T-cell (primary cell): Measurements from ENCODE around the gene SKAP2. TPM values are rescaled to one million over a fixed set of nuclear protein-coding genes. Genes with fewer than 3 reads are reported as not detected.

Experiments used
- ATAC-seq, 4 experiments: fragments of 200-7000 bp in 3 of 4; fragments of 150-1000 bp in 1 of 4; cut with Tn5 transposase; replicated peaks in 1 of 4; 1 replicate in 3 of 4; 2 replicates in 1 of 4; pipeline ENCODE4 v1.10.0; 2021; ENCODE audit warnings: moderate library complexity in 3 of 4, mild to moderate bottlenecking in 2 of 4, moderate number of reproducible peaks in 1 of 4
- CTCF ChIA-PET, 2 donors: fragments of 300-600 bp; sonication (Branson Sonifier 250); formaldehyde crosslinking; loops; one replicate each; lab custom pipeline; 2022; ENCODE audit warnings: antibody characterized with exemption in 2 of 2; lab: Charles Lee
- POLR2A ChIA-PET, 2 donors: fragments of 300-600 bp; sonication (Branson Sonifier 250); formaldehyde crosslinking; loops; one replicate each; lab custom pipeline; 2022; ENCODE audit warnings: antibody characterized with exemption in 2 of 2; lab: Charles Lee
- DNase-seq, 35 experiments: peaks; one replicate each; pipeline versions ENCODE4 v3.0.0 to v3.0.0-alpha.2; 2013 to 2023
- H3K27ac ChIP-seq: one replicate; pipeline ENCODE4 v1.5.1; 2013; ENCODE audit warnings: low read length
- H3K27me3 ChIP-seq, 2 experiments: replicated peaks in 1 of 2; 1 replicate in 1 of 2; 2 replicates in 1 of 2; pipeline versions ENCODE4 v1.6.1 to v1.7.0; 2013; ENCODE audit warnings: low read length in 1 of 2, mixed read lengths in 1 of 2; ENCODE audit not compliant: control insufficient read depth in 2 of 2, insufficient read depth in 2 of 2; ENCODE audit errors: extremely low read depth in 1 of 2
- H3K36me3 ChIP-seq, 2 donors: 1 replicate in 1 of 2; 2 replicates in 1 of 2; pipeline versions ENCODE4 v1.6.1 to v1.7.0; 2013; ENCODE audit warnings: low read length in 1 of 2; ENCODE audit not compliant: control insufficient read depth in 2 of 2, insufficient read depth in 1 of 2; ENCODE audit errors: extremely low read depth in 1 of 2
- H3K4me1 ChIP-seq, 2 experiments: 1 replicate in 1 of 2; 2 replicates in 1 of 2; pipeline versions ENCODE4 v1.6.1 to v1.7.0; 2013; ENCODE audit warnings: low read length in 2 of 2, mixed read lengths in 1 of 2; ENCODE audit not compliant: insufficient read depth in 2 of 2, control insufficient read depth in 1 of 2; ENCODE audit errors: extremely low read depth in 1 of 2
- H3K4me3 ChIP-seq, 2 donors: 1 replicate in 1 of 2; 2 replicates in 1 of 2; pipeline versions ENCODE4 v1.5.1 to v1.7.0; 2013; ENCODE audit warnings: mild to moderate bottlenecking in 2 of 2, low read length in 1 of 2, moderate library complexity in 1 of 2; ENCODE audit not compliant: control insufficient read depth in 1 of 2; ENCODE audit errors: extremely low read depth in 1 of 2
- H3K9me3 ChIP-seq: 2 replicates; pipeline ENCODE4 v1.7.0; 2013
- H3K27ac Mint-ChIP-seq, 2 donors: one replicate each; pipeline ENCODE4 v1.8.0; 2020 to 2021; ENCODE audit warnings: mild to moderate bottlenecking in 2 of 2, mixed read lengths in 2 of 2
- H3K27me3 Mint-ChIP-seq, 2 donors: one replicate each; pipeline ENCODE4 v1.8.0; 2021 to 2022; ENCODE audit warnings: mixed read lengths in 2 of 2
- H3K36me3 Mint-ChIP-seq: one replicate; pipeline ENCODE4 v1.8.0; 2021; ENCODE audit warnings: mixed read lengths
- H3K4me1 Mint-ChIP-seq, 3 donors: one replicate each; pipeline ENCODE4 v1.8.0; 2020 to 2022; ENCODE audit warnings: mixed read lengths in 3 of 3, mild to moderate bottlenecking in 1 of 3
- H3K4me3 Mint-ChIP-seq, 3 donors: one replicate each; pipeline ENCODE4 v1.8.0; 2020 to 2022; ENCODE audit warnings: mild to moderate bottlenecking in 3 of 3, mixed read lengths in 3 of 3, moderate library complexity in 3 of 3
- H3K9me3 Mint-ChIP-seq, 3 donors: one replicate each; pipeline ENCODE4 v1.8.0; 2020 to 2022; ENCODE audit warnings: mixed read lengths in 3 of 3
- WGBS: methylation state at CpG from one replicate; pipeline ENCODE4 v1.1.5; 2013; ENCODE audit warnings: missing lambda C conversion rate; ENCODE audit not compliant: insufficient coverage; 5-methylcytosine and 5-hydroxymethylcytosine counted together
- total RNA-seq, 35 experiments: library from RNA in 6 of 35; stranded (reverse) in 6 of 35; fragments of 120-200 nt in 1 of 35; gene quantifications; one replicate each; pipeline versions ENCODE4 v1.2.1 to v1.2.4 and lab custom pipeline; 2013 to 2026

Gene SKAP2
- total RNA-seq, 5 donors from 2014 or later (not counting 1 experiment from before 2014, with no cell fraction given) = 4.8 to 8.9 (median 7.7) TPM

DNA sequence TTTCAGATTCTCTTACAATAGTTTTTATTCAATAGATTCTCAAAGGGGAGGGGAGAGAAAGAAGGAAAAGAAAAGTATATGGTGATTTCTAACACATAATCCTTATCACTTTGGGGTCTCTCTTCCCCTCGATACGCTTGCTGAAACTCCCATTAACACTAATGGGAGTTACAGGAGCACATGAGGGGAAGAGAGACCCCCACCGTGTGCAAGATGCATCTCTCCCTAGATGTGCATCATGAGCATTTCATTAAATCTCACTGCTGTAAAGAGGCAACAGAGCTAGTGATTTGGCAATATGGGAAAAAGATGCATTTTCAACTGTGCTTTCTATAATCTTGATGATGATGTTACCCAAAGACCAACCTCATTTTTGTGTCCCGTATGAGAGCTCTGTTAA is 177.4 kb downstream of the SKAP2 start:
- H3K9me3 ChIP-seq = no peaks in the 10 kb centered on the region
- ATAC-seq (no peak), DNase-seq (no peak)
- peaks cover 14 to 30% of the 10 kb centered on the region in 2 donors for H3K27me3 Mint-ChIP-seq
- ChIA-PET POLR2A (no interaction called here), CTCF (interaction anchor here (0.5 to 3.1 kb wide), 16 partner anchors 9 to 1708 kb away, joined by 3 to 14 read pairs (median 4); no protein-coding TSS in a partner anchor)
- H3K27ac Mint-ChIP-seq = no peak overlapping the region
- H3K27ac ChIP-seq = no peak overlapping the region
- no peaks in the 10 kb centered on the region for H3K27me3 ChIP-seq
- no peak overlapping the region for H3K4me3 ChIP-seq
- peaks cover 0 to 8% (median 0%) of the 10 kb centered on the region in 3 donors for H3K4me1 Mint-ChIP-seq
- H3K9me3 Mint-ChIP-seq = no peaks in the 10 kb centered on the region
- H3K36me3 Mint-ChIP-seq = no peaks in the 10 kb centered on the region
- WGBS = no CpG with 5 or more reads among the region's 4 CpGs
- H3K36me3 ChIP-seq = no peaks in the 10 kb centered on the region
- no peak overlapping the region for H3K4me3 Mint-ChIP-seq
- no peaks in the 10 kb centered on the region for H3K4me1 ChIP-seq

DNA sequence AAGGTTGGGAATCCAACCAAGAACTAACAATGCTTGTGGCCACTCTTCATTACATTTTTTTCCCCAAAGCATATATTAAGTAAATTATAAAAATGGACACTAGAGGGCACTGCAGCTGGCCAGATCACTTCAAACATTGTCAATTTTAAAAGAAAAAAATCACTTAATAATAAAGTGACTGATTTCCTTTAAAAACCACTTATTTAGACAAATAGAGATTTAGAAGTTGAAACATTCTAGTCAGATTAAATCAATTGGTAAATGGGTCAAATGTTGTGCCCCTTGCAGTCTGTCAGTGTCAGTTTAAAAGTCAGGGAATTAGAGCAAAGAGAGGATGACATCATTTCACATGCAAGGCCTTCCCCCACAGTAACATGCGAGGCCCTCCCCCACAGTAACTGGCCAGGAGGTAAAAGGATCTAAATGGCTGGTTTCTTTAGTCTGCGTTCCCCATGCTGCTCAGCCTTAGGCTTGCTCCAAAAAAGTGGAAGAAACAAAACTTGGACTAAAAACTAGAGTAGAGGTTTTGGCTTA is 177.9 kb downstream of the SKAP2 start:
- Mint-ChIP-seq H3K27ac (no peak overlapping the region), H3K36me3 (no peaks in the 10 kb centered on the region), H3K4me3 (no peak overlapping the region), H3K4me1 (peaks cover 0 to 3% (median 0%) of the 10 kb centered on the region in 3 donors), H3K9me3 (no peaks in the 10 kb centered on the region), H3K27me3 (peaks cover 11 to 28% of the 10 kb centered on the region in 2 donors)
- peak in 2 of 35 experiments; percentile 4 to 63 for DNase-seq
- no peak overlapping the region for H3K4me3 ChIP-seq
- no peaks in the 10 kb centered on the region for H3K9me3 ChIP-seq
- H3K36me3 ChIP-seq = no peaks in the 10 kb centered on the region
- H3K27ac ChIP-seq = no peak overlapping the region
- H3K27me3 ChIP-seq = no peaks in the 10 kb centered on the region
- ATAC-seq = peak in 2 of 4 experiments; percentile 40 to 48
- no CpG with 5 or more reads among the region's 2 CpGs for WGBS
- H3K4me1 ChIP-seq = no peaks in the 10 kb centered on the region
- POLR2A ChIA-PET = no interaction called here
- CTCF ChIA-PET = interaction anchor here (0.5 to 3.1 kb wide), 12 partner anchors 9 to 794 kb away, joined by 3 to 14 read pairs (median 4); no protein-coding TSS in a partner anchor

DNA sequence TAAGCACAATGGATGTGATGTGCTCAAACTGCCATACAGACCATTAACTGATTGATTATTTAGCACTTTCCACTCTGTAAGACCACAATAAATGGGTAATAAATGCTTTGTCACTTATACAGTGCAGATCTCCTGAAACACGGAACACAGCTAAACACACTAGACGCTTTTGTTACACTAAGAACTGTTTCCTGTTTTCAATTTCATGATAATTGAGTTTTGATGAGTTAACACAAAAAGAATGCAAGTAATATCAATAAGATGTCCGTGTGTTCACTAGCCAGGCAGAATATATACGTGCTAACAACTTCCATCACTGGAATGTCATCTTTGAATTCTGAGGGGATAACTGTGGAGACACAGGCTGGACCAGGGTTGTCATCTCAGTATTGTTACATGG is 178.8 kb downstream of the SKAP2 start:
- no CpG with 5 or more reads among the region's 4 CpGs for WGBS
- Histone ChIP-seq H3K36me3 (no peaks in the 10 kb centered on the region), H3K4me3 (no peak overlapping the region), H3K4me1 (no peaks in the 10 kb centered on the region), H3K9me3 (no peaks in the 10 kb centered on the region), H3K27me3 (peaks cover 0 to 4% of the 10 kb centered on the region in 2 experiments), H3K27ac (no peak overlapping the region)
- Mint-ChIP-seq H3K27ac (no peak overlapping the region), H3K27me3 (peaks cover 10 to 28% of the 10 kb centered on the region in 2 donors), H3K9me3 (no peaks in the 10 kb centered on the region), H3K4me3 (no peak overlapping the region), H3K4me1 (no peaks in the 10 kb centered on the region), H3K36me3 (no peaks in the 10 kb centered on the region)
- ATAC-seq (no peak), DNase-seq (no peak)
- ChIA-PET POLR2A (interaction anchor here in 1 of 2 donors (0.6 kb wide), 1 partner anchor 9 kb away, joined by 3 read pairs; no protein-coding TSS in a partner anchor), CTCF (interaction anchor here (0.6 to 0.7 kb wide), 2 partner anchors 18 to 793 kb away, joined by 3 to 6 read pairs; no protein-coding TSS in a partner anchor)

- no peaks in the 10 kb centered on the region for H3K9me3 ChIP-seq
- Mint-ChIP-seq H3K36me3 (no peaks in the 10 kb centered on the region), H3K4me3 (no peak overlapping the region), H3K9me3 (no peaks in the 10 kb centered on the region), H3K27me3 (peaks cover 10 to 31% of the 10 kb centered on the region in 2 donors), H3K4me1 (no peaks in the 10 kb centered on the region), H3K27ac (no peak overlapping the region)
- H3K27ac ChIP-seq = no peak overlapping the region
- H3K4me1 ChIP-seq = no peaks in the 10 kb centered on the region
- no CpG with 5 or more reads among the region's 3 CpGs for WGBS
- ATAC-seq (no peak), DNase-seq (no peak)
- no peaks in the 10 kb centered on the region for H3K36me3 ChIP-seq
- ChIA-PET POLR2A (no interaction called here), CTCF (interaction anchor here (1.3 to 6.3 kb wide), 6 partner anchors 7 to 477 kb away, joined by 4 to 59 read pairs (median 26); no protein-coding TSS in a partner anchor)
- no peak overlapping the region for H3K4me3 ChIP-seq
- H3K27me3 ChIP-seq = peaks cover 0 to 4% of the 10 kb centered on the region in 2 experiments
Observed at GRCh38 chr7:26684447-26684846, 179.9 kb downstream of the SKAP2 start.

DNA sequence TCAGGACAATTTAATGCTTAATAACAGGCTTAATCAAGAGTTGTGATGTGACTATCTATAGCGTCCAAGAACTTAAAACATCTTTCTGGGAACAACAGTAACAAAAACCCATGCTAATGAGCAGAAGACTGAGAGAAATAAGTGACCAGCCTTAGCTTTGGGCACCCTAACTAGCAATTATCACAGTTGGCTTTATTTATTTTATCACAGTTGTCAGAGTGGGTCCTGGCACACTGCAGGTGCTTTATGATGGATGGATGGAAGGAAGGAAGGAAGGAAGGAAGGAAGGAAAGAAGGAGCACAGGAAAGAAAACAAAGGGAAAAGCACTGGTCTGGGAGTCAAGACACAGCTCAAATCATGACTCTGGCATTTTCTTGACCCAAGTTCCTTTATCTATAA is 181.1 kb downstream of the SKAP2 start:
- Mint-ChIP-seq H3K27ac (no peak overlapping the region), H3K36me3 (no peaks in the 10 kb centered on the region), H3K27me3 (peaks cover 18 to 33% of the 10 kb centered on the region in 2 donors)

GRCh38 chr7:26681819-26682418 is 182.5 kb downstream of the SKAP2 start:
- Histone ChIP-seq H3K27me3 (peaks cover 0 to 4% of the 10 kb centered on the region in 2 experiments), H3K27ac (no peak overlapping the region), H3K36me3 (no peaks in the 10 kb centered on the region), H3K9me3 (no peaks in the 10 kb centered on the region), H3K4me3 (no peak overlapping the region), H3K4me1 (no peaks in the 10 kb centered on the region)
- DNase-seq = peak in 2 of 35 experiments; percentile 4 to 58
- Mint-ChIP-seq H3K27ac (no peak overlapping the region), H3K27me3 (peaks cover 18 to 30% of the 10 kb centered on the region in 2 donors), H3K36me3 (no peaks in the 10 kb centered on the region), H3K4me3 (no peak overlapping the region), H3K4me1 (no peaks in the 10 kb centered on the region), H3K9me3 (no peaks in the 10 kb centered on the region)
- CTCF ChIA-PET = interaction anchor here (0.5 to 6.3 kb wide), 35 partner anchors 9 to 1632 kb away, joined by 3 to 59 read pairs (median 4); no protein-coding TSS in a partner anchor
- POLR2A ChIA-PET = interaction anchor here (0.6 to 0.9 kb wide), 4 partner anchors 15 to 981 kb away, joined by 3 to 4 read pairs (median 3); partner anchors contain the start of gene HIBADH (in 1 of the 2)
- 100% methylated on average over 1 of the region's 3 CpGs for WGBS
- peak in 1 of 4 experiments; percentile 55 for ATAC-seq

More for the DNA sequence above, 181.1 kb downstream of the SKAP2 start:
- Histone ChIP-seq H3K27me3 (peaks cover 0 to 4% of the 10 kb centered on the region in 2 experiments), H3K9me3 (no peaks in the 10 kb centered on the region), H3K36me3 (no peaks in the 10 kb centered on the region), H3K4me1 (no peaks in the 10 kb centered on the region), H3K27ac (no peak overlapping the region), H3K4me3 (no peak overlapping the region)
- POLR2A ChIA-PET = interaction anchor here (0.5 to 0.7 kb wide), 2 partner anchors 479 kb away, joined by 3 read pairs; no protein-coding TSS in a partner anchor
- CTCF ChIA-PET = interaction anchor here (0.6 to 6.3 kb wide), 18 partner anchors 8 to 792 kb away, joined by 3 to 59 read pairs (median 4); no protein-coding TSS in a partner anchor
- no peaks in the 10 kb centered on the region for H3K4me1 Mint-ChIP-seq
- no peaks in the 10 kb centered on the region for H3K9me3 Mint-ChIP-seq
- no CpG with 5 or more reads among the region's 1 CpG for WGBS
- DNase-seq (no peak), ATAC-seq (no peak)
- H3K4me3 Mint-ChIP-seq = no peak overlapping the region
